Thyroid gland (tissue), 4 donors: ENCODE measurements around the gene CDAN1.

Source experiments
- POLR2A ChIP-seq, 2 donors: fragments of 450-650 bp; IDR thresholded peaks; one replicate each; pipeline ENCODE4 v1.6.1; 2017; ENCODE audit warnings: antibody characterized with exemption in 2 of 2, mild to moderate bottlenecking in 2 of 2, moderate library complexity in 1 of 2
- TF ChIP-seq, protein P1 (sequence below), 6 experiments: fragments of 200-600 bp in 3 of 6; fragments of 450-650 bp in 3 of 6; sonication (generic) in 3 of 6; IDR thresholded peaks; one replicate each; pipeline ENCODE4 v1.5.1; 2016 to 2019; ENCODE audit warnings: antibody characterized with exemption in 6 of 6, mild to moderate bottlenecking in 2 of 6, inconsistent platforms in 1 of 6, moderate library complexity in 1 of 6

DNA sequence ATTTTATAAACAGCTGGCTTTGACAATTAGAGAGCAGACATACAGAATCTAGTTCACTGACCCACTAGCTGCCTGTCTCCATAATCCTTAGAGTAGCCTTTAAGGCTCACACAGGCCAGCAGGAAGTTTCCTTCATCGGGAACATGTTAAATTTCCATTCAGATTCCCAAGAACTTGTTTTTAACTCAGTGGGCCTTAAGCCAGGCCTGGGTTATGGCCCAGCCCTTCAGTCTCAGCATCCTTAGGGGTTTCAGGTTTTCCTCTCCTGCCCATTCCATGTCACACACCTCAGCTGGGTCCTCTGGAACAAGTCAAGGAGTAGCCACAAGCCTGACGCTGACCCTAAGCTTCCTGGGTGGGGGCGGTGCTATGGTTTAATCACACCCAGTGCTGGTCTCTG lies 15.0 kb downstream of the CDAN1 start:
- TF ChIP-seq, protein P1, sequence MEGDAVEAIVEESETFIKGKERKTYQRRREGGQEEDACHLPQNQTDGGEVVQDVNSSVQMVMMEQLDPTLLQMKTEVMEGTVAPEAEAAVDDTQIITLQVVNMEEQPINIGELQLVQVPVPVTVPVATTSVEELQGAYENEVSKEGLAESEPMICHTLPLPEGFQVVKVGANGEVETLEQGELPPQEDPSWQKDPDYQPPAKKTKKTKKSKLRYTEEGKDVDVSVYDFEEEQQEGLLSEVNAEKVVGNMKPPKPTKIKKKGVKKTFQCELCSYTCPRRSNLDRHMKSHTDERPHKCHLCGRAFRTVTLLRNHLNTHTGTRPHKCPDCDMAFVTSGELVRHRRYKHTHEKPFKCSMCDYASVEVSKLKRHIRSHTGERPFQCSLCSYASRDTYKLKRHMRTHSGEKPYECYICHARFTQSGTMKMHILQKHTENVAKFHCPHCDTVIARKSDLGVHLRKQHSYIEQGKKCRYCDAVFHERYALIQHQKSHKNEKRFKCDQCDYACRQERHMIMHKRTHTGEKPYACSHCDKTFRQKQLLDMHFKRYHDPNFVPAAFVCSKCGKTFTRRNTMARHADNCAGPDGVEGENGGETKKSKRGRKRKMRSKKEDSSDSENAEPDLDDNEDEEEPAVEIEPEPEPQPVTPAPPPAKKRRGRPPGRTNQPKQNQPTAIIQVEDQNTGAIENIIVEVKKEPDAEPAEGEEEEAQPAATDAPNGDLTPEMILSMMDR (IDR thresholded peaks at IDR 0.05) = no peak
- no peak for TF ChIP-seq POLR2A (IDR thresholded peaks at IDR 0.05)
